Natural killer cell (primary cell): Measurements from ENCODE around the gene DHX8. TPM values are rescaled to one million over a fixed set of nuclear protein-coding genes. Genes with fewer than 3 reads are reported as not detected.

ENCODE experiments used
- ATAC-seq, 3 donors: fragments of 150-1000 bp in 2 of 3; fragments of 200-7000 bp in 1 of 3; cut with Tn5 transposase; 1 replicate in 1 of 3; 2 replicates in 2 of 3; pipeline ENCODE4 v1.10.0; 2021; ENCODE audit warnings: mild to moderate bottlenecking in 2 of 3, moderate library complexity in 2 of 3
- DNase-seq, 2 donors: peaks; one replicate each; pipeline versions ENCODE4 v3.0.0 to v3.0.0-alpha.2; 2013 to 2021; ENCODE audit warnings: mixed read lengths in 1 of 2
- H3K27ac ChIP-seq: one replicate; pipeline ENCODE4 v1.5.1; 2013; ENCODE audit warnings: mild to moderate bottlenecking, low read length
- H3K27me3 ChIP-seq: one replicate; pipeline ENCODE4 v1.6.1; 2013; ENCODE audit warnings: low read length; ENCODE audit not compliant: control insufficient read depth, insufficient read depth
- H3K36me3 ChIP-seq: one replicate; pipeline ENCODE4 v1.6.1; 2013; ENCODE audit warnings: low read length; ENCODE audit not compliant: control insufficient read depth, insufficient read depth
- H3K4me1 ChIP-seq: one replicate; pipeline ENCODE4 v1.6.1; 2013; ENCODE audit warnings: low read length; ENCODE audit not compliant: control insufficient read depth, insufficient read depth
- H3K4me3 ChIP-seq: one replicate; pipeline ENCODE4 v1.5.1; 2013; ENCODE audit warnings: low read length
- H3K9me3 ChIP-seq: one replicate; pipeline ENCODE4 v1.6.1; 2013; ENCODE audit warnings: low read length; ENCODE audit not compliant: control insufficient read depth, insufficient read depth
- H3K27ac Mint-ChIP-seq, 2 donors: one replicate each; pipeline ENCODE4 v1.8.0; 2022; ENCODE audit warnings: mild to moderate bottlenecking in 2 of 2, mixed read lengths in 2 of 2, moderate library complexity in 1 of 2
- H3K27me3 Mint-ChIP-seq, 2 donors: one replicate each; pipeline ENCODE4 v1.8.0; 2022; ENCODE audit warnings: low read depth in 2 of 2, mixed read lengths in 2 of 2
- H3K36me3 Mint-ChIP-seq: one replicate; pipeline ENCODE4 v1.8.0; 2022; ENCODE audit warnings: mixed read lengths
- H3K4me1 Mint-ChIP-seq, 2 donors: one replicate each; pipeline ENCODE4 v1.8.0; 2022; ENCODE audit warnings: mixed read lengths in 2 of 2
- H3K4me3 Mint-ChIP-seq: one replicate; pipeline ENCODE4 v1.8.0; 2022; ENCODE audit warnings: mild to moderate bottlenecking, moderate library complexity, mixed read lengths
- H3K9me3 Mint-ChIP-seq, 2 donors: one replicate each; pipeline ENCODE4 v1.8.0; 2022; ENCODE audit warnings: mixed read lengths in 2 of 2
- CTCF ChIP-seq: fragments of 200-600 bp; IDR thresholded peaks from one replicate; pipeline ENCODE4 v1.8.0; 2022; ENCODE audit warnings: antibody characterized with exemption
- WGBS: methylation state at CpG from one replicate; pipeline ENCODE4 v1.1.7; 2013; ENCODE audit warnings: missing lambda C conversion rate; ENCODE audit not compliant: insufficient coverage; 5-methylcytosine and 5-hydroxymethylcytosine counted together
- intact Hi-C: fragments of 100-400 bp; cut with micrococcal nuclease; formaldehyde crosslinking; loops from one replicate; pipeline ENCODE4 v1.14.2; 2022
- total RNA-seq, 4 donors: library from RNA; stranded (reverse); fragments of 120-200 nt in 1 of 4; gene quantifications; one replicate each; pipeline versions ENCODE4 v1.2.3 to v1.2.4, GENCODE V29; 2013 to 2022

The DHX8 gene
- total RNA-seq, 3 donors from 2014 or later (not counting 1 experiment from before 2014, with no cell fraction given) = 88.3 to 106 (median 105) TPM

GRCh38 chr17:43438626-43439025 lies 45.1 kb upstream of the DHX8 start:
- no peaks in the 10 kb centered on the region for H3K9me3 ChIP-seq
- no peaks in the 10 kb centered on the region for H3K4me1 ChIP-seq
- Mint-ChIP-seq H3K4me1 (no peaks in the 10 kb centered on the region), H3K9me3 (no peaks in the 10 kb centered on the region), H3K4me3 (no peak overlapping the region), H3K36me3 (no peaks in the 10 kb centered on the region), H3K27ac (no peak overlapping the region), H3K27me3 (peaks cover 13 to 15% of the 10 kb centered on the region in 2 donors)
- no peak overlapping the region for H3K4me3 ChIP-seq
- intact Hi-C loops = no loop called here
- 90% methylated on average over 5 of the region's 5 CpGs for WGBS
- no peaks in the 10 kb centered on the region for H3K27me3 ChIP-seq
- ATAC-seq (no peak), DNase-seq (no peak)
- TF ChIP-seq CTCF = no peak
- H3K36me3 ChIP-seq = no peaks in the 10 kb centered on the region
- no peak overlapping the region for H3K27ac ChIP-seq

DNA sequence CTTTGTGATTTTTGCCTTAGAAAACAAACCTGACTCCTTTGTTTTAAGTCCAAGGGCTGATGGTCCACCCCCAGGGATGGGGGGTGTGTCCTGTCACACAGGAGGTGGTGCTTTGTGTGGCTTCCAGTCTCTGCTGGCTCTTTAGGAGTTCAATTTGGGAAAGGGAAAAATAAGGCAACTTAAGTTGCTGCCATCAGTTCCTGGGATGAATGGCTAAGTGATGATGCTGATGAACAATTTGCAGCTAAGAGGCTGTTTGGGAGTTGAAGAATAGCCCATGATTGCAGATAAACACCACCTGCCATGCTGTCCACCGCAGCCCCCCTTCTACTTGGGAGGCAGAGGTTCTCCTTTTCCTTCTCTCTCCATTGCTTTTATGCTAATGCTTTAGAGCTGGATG lies 44.7 kb upstream of the DHX8 start:
- no peak overlapping the region for H3K4me3 Mint-ChIP-seq
- DNase-seq = no peak

DNA sequence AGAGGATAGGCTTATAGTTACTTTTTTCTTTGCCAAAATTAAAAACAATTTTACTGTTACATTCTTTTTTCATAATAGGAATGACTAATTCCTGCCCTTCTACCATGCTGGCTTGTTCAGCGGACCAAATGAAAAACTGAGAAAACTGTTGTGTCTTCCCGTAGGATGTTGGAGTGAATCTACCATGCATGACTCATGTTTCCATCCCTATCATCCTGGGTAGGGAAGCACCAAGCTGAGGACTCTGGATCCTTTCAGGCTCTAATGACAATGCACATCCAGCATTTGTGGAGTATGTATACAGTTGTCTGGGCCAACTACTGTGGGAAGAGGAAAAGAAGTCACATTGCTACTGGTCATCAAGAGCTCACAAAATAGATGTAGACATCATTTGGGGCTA lies 41.1 kb upstream of the DHX8 start:
- 77% methylated on average over 2 of the region's 2 CpGs for WGBS
- Histone ChIP-seq H3K27ac (no peak overlapping the region), H3K27me3 (no peaks in the 10 kb centered on the region), H3K4me3 (no peak overlapping the region), H3K9me3 (no peaks in the 10 kb centered on the region), H3K36me3 (no peaks in the 10 kb centered on the region), H3K4me1 (no peaks in the 10 kb centered on the region)
- intact Hi-C loops = no loop called here
- DNase-seq (no peak), ATAC-seq (no peak)
- Mint-ChIP-seq H3K4me3 (no peak overlapping the region), H3K36me3 (no peaks in the 10 kb centered on the region), H3K27ac (no peak overlapping the region), H3K4me1 (no peaks in the 10 kb centered on the region), H3K27me3 (peaks cover 8 to 10% of the 10 kb centered on the region in 2 donors), H3K9me3 (no peaks in the 10 kb centered on the region)
- no peak for TF ChIP-seq CTCF

More for the DNA sequence above, 44.7 kb upstream of the DHX8 start:
- Mint-ChIP-seq H3K27ac (no peak overlapping the region), H3K9me3 (no peaks in the 10 kb centered on the region), H3K4me1 (no peaks in the 10 kb centered on the region), H3K27me3 (peaks cover 12 to 14% of the 10 kb centered on the region in 2 donors), H3K36me3 (no peaks in the 10 kb centered on the region)
- H3K27ac ChIP-seq = no peak overlapping the region
- no peak for ATAC-seq
- no peaks in the 10 kb centered on the region for H3K9me3 ChIP-seq
- no peaks in the 10 kb centered on the region for H3K36me3 ChIP-seq
- WGBS = no CpG with 5 or more reads among the region's 1 CpG
- H3K4me1 ChIP-seq = no peaks in the 10 kb centered on the region
- intact Hi-C loops = no loop called here
- H3K4me3 ChIP-seq = no peak overlapping the region
- H3K27me3 ChIP-seq = no peaks in the 10 kb centered on the region
- no peak for TF ChIP-seq CTCF

GRCh38 chr17:43443381-43443780 lies 40.4 kb upstream of the DHX8 start:
- intact Hi-C loops = no loop called here
- ATAC-seq (no peak), DNase-seq (no peak)
- Mint-ChIP-seq H3K27me3 (peaks cover 8 to 10% of the 10 kb centered on the region in 2 donors), H3K36me3 (no peaks in the 10 kb centered on the region), H3K4me1 (no peaks in the 10 kb centered on the region), H3K27ac (no peak overlapping the region), H3K4me3 (no peak overlapping the region), H3K9me3 (no peaks in the 10 kb centered on the region)
- H3K4me1 ChIP-seq = no peaks in the 10 kb centered on the region
- H3K9me3 ChIP-seq = no peaks in the 10 kb centered on the region
- H3K27ac ChIP-seq = no peak overlapping the region
- no peak for TF ChIP-seq CTCF
- H3K36me3 ChIP-seq = no peaks in the 10 kb centered on the region
- WGBS = 84% methylated on average over 2 of the region's 3 CpGs
- H3K27me3 ChIP-seq = no peaks in the 10 kb centered on the region
- no peak overlapping the region for H3K4me3 ChIP-seq
